K562 (cell line): ENCODE data around the gene CCDC117. TPM values are rescaled to one million over a fixed set of nuclear protein-coding genes. Genes with fewer than 3 reads are reported as not detected.

Experiments
- DNMT1 ChIP-seq: fragments of 450-650 bp; IDR thresholded peaks from 2 replicates; pipeline ENCODE4 v1.6.1; 2016; ENCODE audit warnings: antibody characterized with exemption, mild to moderate bottlenecking
- ELF1 ChIP-seq: fragments of 200-800 bp; sonication (Bioruptor generic); IDR thresholded peaks from 2 replicates; pipeline ENCODE4 v1.6.1; 2016; ENCODE audit warnings: missing genetic modification characterization, missing compliant biosample characterization
- EP400 ChIP-seq: fragments of 450-650 bp; IDR thresholded peaks from 2 replicates; pipeline ENCODE4 v1.6.1; 2017; ENCODE audit warnings: antibody characterized with exemption, mild to moderate bottlenecking, moderate library complexity
- ESRRA ChIP-seq: fragments of 450-650 bp; IDR thresholded peaks from 2 replicates; pipeline ENCODE4 v1.6.1; 2014; ENCODE audit warnings: low read depth, mild to moderate bottlenecking, moderate library complexity, borderline replicate concordance
- FOXA3 ChIP-seq, 2 experiments: fragments of 450-650 bp in 1 of 2; sonication (generic) in 1 of 2; formaldehyde crosslinking; IDR thresholded peaks in 1 of 2; conservative IDR thresholded peaks in 1 of 2; 2 replicates each; pipeline versions ENCODE4 v1.4.0 to v1.8.0; 2020 to 2022; ENCODE audit warnings: mild to moderate bottlenecking in 2 of 2, missing genetic modification reagents in 1 of 2
- HDAC8 ChIP-seq: fragments of 450-650 bp; IDR thresholded peaks from 2 replicates; pipeline ENCODE4 v1.6.1; 2016; ENCODE audit warnings: mild to moderate bottlenecking, missing genetic modification characterization, moderate library complexity, missing compliant biosample characterization
- ILF3 ChIP-seq: fragments of 450-650 bp; IDR thresholded peaks from 2 replicates; pipeline ENCODE4 v1.6.1; 2018; ENCODE audit warnings: antibody characterized with exemption, mild to moderate bottlenecking, moderate library complexity, borderline replicate concordance
- NONO ChIP-seq, 2 experiments: fragments of 200-400 bp in 1 of 2; fragments of 450-650 bp in 1 of 2; formaldehyde crosslinking in 1 of 2; IDR thresholded peaks; 2 replicates each; pipeline ENCODE4 v1.6.1; 2017; ENCODE audit warnings: low read depth in 2 of 2, mild to moderate bottlenecking in 2 of 2, moderate library complexity in 2 of 2, low read length in 1 of 2
- NUFIP1 ChIP-seq: fragments of 450-650 bp; IDR thresholded peaks from 2 replicates; pipeline ENCODE4 v1.6.1; 2018; ENCODE audit not compliant: partially characterized antibody
- POLR2A ChIP-seq: fragments of 450-650 bp; conservative IDR thresholded peaks from 2 replicates; pipeline ENCODE4 v1.6.1; 2016
- PTBP1 ChIP-seq: fragments of 200-400 bp; formaldehyde crosslinking; IDR thresholded peaks from 2 replicates; pipeline ENCODE4 v1.6.1; 2017; ENCODE audit warnings: low read depth, low read length
- RBBP5 ChIP-seq: fragments of 200-600 bp; sonication (generic); IDR thresholded peaks from 2 replicates; pipeline ENCODE4 v1.6.1; 2012; ENCODE audit warnings: borderline replicate concordance, mild to moderate bottlenecking, low read length, control low read depth, inconsistent platforms; ENCODE audit not compliant: insufficient read depth, poor library complexity, severe bottlenecking
- SAFB ChIP-seq: fragments of 200-400 bp; formaldehyde crosslinking; IDR thresholded peaks from 2 replicates; pipeline ENCODE4 v1.6.1; 2017; ENCODE audit warnings: low read depth, low read length, borderline replicate concordance
- STAT6 ChIP-seq: sonication (generic); formaldehyde crosslinking; IDR thresholded peaks from 2 replicates; pipeline ENCODE4 v1.8.1; 2023; ENCODE audit warnings: mild to moderate bottlenecking, missing genetic modification reagents
- THRAP3 ChIP-seq: fragments of 450-650 bp; IDR thresholded peaks from 2 replicates; pipeline ENCODE4 v1.6.1; 2016; ENCODE audit warnings: mild to moderate bottlenecking, inconsistent platforms, borderline replicate concordance
- ZNF133 ChIP-seq: fragments of 250-450 bp; sonication (Bioruptor Pico); IDR thresholded peaks from 2 replicates; pipeline ENCODE4 v1.4.0; 2020; ENCODE audit warnings: mild to moderate bottlenecking
- ZNF143 ChIP-seq: sonication (generic); formaldehyde crosslinking; IDR thresholded peaks from 2 replicates; pipeline ENCODE4 v1.9.0; 2022; ENCODE audit warnings: mild to moderate bottlenecking, missing genetic modification reagents
- ZNF699 ChIP-seq: fragments of 250-450 bp; sonication (Bioruptor Pico); IDR thresholded peaks from 2 replicates; pipeline ENCODE4 v1.8.0; 2021; ENCODE audit warnings: mild to moderate bottlenecking, moderate library complexity; ENCODE audit not compliant: insufficient replicate concordance
- polyA plus RNA-seq, 8 experiments: library from polyadenylated mRNA; depleted of rRNA in 4 of 8; stranded (reverse) in 5 of 8; unstranded in 3 of 8; fragments of >200 nt; fragmentation: Nextera tagmentation in 2 of 8; fragmentation: Illumina TruSeq in 1 of 8; extraction: Ambion mirVana in 2 of 8; extraction: Trizol in 1 of 8; gene quantifications; 2 replicates each; pipeline versions ENCODE4 v1.2.1 to v1.2.3, GENCODE V29; 2011 to 2014; ENCODE audit warnings: inconsistent platforms in 1 of 8, missing spikeins in 1 of 8
- total RNA-seq, 7 experiments: library from RNA; depleted of rRNA in 6 of 7; stranded (reverse); fragments of >200 nt in 6 of 7; fragmentation: Illumina TruSeq in 2 of 7; extraction: Trizol in 2 of 7; gene quantifications; 2 replicates each; pipeline versions ENCODE4 v1.2.1 to v1.2.3, GENCODE V29; 2011 to 2021; ENCODE audit warnings: low replicate concordance in 1 of 7
- TF ChIP-seq, protein P1 (sequence below): fragments of 450-650 bp; formaldehyde crosslinking; IDR thresholded peaks from 2 replicates; pipeline ENCODE4 v1.4.0; 2022; ENCODE audit warnings: missing genetic modification characterization
- TF ChIP-seq, protein P2 (sequence below), 2 experiments: fragments of 450-650 bp; conservative IDR thresholded peaks; 2 replicates each; pipeline ENCODE4 v1.6.1; 2017; ENCODE audit warnings: mild to moderate bottlenecking in 2 of 2, moderate library complexity in 2 of 2
- TF ChIP-seq, protein P3 (sequence below): fragments of 450-650 bp; IDR thresholded peaks from 2 replicates; pipeline ENCODE4 v1.6.1; 2014; ENCODE audit warnings: low read depth, mild to moderate bottlenecking, moderate library complexity, borderline replicate concordance

CCDC117 gene
- total and polyA plus RNA-seq, 9 of the 15 experiments (the other 6 are each of a cell fraction or from before 2014, with no cell fraction given) = 5.7 to 23.3 (median 15.8) TPM

DNA sequence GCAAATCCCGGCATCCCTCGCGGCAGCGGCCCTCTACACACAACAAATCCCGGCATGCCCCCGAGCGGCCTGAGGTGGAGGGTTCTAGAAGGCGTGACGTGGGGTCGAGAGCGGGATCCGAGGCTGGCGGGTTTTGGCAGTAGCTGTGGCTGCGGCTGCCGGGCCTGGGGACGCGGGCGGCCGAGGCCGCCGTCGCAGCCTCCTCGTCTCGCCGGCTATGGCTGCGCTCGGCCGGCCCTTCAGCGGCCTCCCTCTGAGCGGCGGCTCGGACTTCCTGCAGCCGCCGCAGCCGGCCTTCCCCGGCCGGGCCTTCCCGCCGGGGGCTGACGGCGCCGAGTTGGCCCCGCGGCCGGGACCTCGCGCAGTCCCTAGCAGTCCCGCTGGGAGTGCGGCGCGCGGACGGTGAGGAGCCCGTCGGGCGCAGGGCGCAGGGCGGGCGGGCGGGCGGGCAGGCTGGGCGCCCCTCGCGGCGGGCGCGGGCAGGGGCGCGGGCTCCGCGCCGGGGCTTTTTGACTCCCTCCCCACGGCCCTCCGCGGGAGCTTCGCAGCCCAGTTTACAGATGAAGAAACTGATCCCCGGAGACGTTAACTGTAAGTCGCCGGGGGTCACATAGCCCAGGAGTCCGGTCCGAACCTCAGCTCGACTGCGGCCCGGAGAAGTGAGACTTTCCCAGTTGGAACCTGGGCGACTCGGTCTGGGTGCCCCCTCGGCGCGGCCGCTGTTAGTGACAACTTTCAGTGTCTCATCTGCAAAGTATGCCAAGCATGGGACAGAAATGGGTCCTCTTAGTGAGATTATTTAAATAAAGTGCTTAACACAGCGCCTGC is at the start of gene CCDC117 (continued):
- TF ChIP-seq, protein P1, sequence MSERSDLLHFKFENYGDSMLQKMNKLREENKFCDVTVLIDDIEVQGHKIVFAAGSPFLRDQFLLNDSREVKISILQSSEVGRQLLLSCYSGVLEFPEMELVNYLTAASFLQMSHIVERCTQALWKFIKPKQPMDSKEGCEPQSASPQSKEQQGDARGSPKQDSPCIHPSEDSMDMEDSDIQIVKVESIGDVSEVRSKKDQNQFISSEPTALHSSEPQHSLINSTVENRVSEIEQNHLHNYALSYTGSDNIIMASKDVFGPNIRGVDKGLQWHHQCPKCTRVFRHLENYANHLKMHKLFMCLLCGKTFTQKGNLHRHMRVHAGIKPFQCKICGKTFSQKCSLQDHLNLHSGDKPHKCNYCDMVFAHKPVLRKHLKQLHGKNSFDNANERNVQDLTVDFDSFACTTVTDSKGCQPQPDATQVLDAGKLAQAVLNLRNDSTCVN (CRISPR knock-in tag) = no peak
- TF ChIP-seq STAT6 (CRISPR knock-in tag) (no peak), DNMT1 (no peak), NONO (IDR thresholded peaks at IDR 0.05; ENCODE audit: low read depth in 2 of 2, low read length in 1 of 2) (peak; percentile 33 to 61; a peak in 3 of 4 replicates), POLR2A (peak; percentile 65), ESRRA (no peak), RBBP5 (peak; percentile 91), HDAC8 (0 out of 2 replicates have a peak, but pooled peaks have one; percentile 37), ZNF133 (CRISPR knock-in tag) (no peak), ZNF699 (no peak), ZNF143 (CRISPR knock-in tag) (peak; percentile 89), ILF3 (no peak), NUFIP1 (no peak), PTBP1 (no peak), EP400 (peak; percentile 47; the same call in 1 of the 2 replicates), FOXA3 (CRISPR knock-in tag; conservative IDR thresholded peaks at IDR 0.05 in 1 of 2, IDR thresholded peaks at IDR 0.05 in 1 of 2) (no peak), ELF1 (peak; percentile 93), THRAP3 (no peak), SAFB (no peak)
- TF ChIP-seq, protein P2, sequence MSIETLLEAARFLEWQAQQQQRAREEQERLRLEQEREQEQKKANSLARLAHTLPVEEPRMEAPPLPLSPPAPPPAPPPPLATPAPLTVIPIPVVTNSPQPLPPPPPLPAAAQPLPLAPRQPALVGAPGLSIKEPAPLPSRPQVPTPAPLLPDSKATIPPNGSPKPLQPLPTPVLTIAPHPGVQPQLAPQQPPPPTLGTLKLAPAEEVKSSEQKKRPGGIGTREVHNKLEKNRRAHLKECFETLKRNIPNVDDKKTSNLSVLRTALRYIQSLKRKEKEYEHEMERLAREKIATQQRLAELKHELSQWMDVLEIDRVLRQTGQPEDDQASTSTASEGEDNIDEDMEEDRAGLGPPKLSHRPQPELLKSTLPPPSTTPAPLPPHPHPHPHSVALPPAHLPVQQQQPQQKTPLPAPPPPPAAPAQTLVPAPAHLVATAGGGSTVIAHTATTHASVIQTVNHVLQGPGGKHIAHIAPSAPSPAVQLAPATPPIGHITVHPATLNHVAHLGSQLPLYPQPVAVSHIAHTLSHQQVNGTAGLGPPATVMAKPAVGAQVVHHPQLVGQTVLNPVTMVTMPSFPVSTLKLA (conservative IDR thresholded peaks at IDR 0.05) = peak; percentile 56 to 77; a peak in 3 of 4 replicates
- TF ChIP-seq, protein P3, sequence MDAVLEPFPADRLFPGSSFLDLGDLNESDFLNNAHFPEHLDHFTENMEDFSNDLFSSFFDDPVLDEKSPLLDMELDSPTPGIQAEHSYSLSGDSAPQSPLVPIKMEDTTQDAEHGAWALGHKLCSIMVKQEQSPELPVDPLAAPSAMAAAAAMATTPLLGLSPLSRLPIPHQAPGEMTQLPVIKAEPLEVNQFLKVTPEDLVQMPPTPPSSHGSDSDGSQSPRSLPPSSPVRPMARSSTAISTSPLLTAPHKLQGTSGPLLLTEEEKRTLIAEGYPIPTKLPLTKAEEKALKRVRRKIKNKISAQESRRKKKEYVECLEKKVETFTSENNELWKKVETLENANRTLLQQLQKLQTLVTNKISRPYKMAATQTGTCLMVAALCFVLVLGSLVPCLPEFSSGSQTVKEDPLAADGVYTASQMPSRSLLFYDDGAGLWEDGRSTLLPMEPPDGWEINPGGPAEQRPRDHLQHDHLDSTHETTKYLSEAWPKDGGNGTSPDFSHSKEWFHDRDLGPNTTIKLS = peak; percentile 97
